Islet precursor cell (in vitro differentiated cells): Measurements from ENCODE around the gene PARD3B.

Experiments used
- DNase-seq: peaks from one replicate; pipeline ENCODE4 v3.0.0-alpha.2; 2018

Gene PARD3B

DNA sequence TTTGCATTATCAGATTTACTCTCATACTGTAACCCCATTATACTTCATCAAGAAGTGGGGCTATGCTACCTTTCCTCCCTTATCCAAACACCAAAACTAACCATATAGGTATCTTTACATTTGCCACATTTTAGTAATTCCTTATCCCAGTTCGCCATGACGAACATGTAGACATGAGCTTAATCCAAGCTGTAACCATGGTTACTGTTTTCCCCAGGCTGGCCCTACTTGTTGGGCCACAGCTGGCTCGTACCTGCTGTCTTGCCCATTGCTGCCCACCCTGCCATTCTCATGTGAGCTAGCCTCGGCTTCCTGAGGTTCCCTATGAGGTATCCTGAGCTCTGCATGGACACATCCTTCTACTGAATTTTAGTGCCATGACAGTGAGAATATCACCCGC, 117.7 kb downstream of the PARD3B start:
- no peak for DNase-seq

- DNase-seq: no peak
These were observed 118.6 kb downstream of the PARD3B start for GRCh38 chr2:204663816-204664425.

DNA sequence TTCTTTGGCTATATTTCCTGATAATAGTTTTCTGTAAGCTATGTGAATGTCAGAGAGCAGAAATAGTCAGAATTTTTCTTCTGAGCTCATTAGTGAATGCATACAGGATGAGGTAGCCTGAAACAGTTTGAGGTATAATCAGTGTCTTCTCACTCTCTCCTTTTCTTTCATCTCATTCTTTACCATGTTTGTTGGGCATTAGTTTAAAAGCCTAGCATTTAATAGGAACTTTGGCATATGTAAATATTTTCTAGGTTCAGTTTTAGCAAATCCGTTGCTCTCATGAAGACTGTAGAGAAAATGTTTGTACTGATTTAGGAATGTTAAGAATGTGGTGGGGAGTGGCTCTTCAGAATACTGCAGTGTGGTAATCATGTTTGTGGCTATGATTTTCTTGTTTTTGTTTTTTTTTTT, 119.4 kb downstream of the PARD3B start:
- DNase-seq: no peak

DNA sequence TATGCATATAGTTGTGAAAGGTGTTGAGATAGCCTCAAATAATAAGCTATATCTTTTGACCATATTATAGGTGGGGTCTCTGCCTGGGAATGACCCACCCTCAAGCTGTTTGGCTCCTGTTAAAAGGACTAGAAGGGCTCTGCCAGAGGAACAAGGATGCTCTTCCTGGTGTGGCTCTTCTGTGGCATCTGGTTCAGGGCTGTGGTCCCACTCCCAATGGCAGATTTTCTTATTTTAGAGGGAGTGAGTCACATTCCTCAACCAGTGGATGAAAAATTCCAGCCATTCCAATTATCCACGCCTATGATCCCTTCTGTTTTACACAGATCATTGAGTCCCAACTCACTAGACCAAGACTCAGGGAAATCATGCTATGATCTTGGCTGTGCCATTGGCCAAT, 119.9 kb downstream of the PARD3B start:
- DNase-seq: peak; percentile 76

DNA sequence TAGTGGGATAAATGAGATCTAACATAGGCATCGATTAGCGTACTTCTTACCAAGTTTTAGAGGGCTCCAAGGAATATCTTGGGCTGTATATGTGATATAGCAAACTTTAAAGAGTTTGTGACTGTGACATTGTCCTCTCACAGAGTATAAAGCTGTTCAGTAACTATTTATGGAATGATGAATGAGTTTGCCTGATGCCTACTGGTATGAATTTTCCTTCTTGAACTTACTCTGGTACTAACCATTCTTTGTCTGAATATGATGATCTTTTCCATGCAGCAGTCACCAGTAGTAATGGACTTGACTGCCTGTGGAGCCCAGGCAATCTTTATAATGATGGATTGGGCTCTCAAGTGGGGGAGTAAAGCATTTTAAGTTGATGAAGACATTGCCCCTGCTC, 120.5 kb downstream of the PARD3B start:
- DNase-seq: no peak

GRCh38 chr2:204667990-204668389, 122.7 kb downstream of the PARD3B start:
- DNase-seq: no peak

GRCh38 chr2:204669382-204669781, 124.1 kb downstream of the PARD3B start:
- DNase-seq: no peak

- no peak for DNase-seq
These were observed 124.8 kb downstream of the PARD3B start for GRCh38 chr2:204670124-204670523.

DNA sequence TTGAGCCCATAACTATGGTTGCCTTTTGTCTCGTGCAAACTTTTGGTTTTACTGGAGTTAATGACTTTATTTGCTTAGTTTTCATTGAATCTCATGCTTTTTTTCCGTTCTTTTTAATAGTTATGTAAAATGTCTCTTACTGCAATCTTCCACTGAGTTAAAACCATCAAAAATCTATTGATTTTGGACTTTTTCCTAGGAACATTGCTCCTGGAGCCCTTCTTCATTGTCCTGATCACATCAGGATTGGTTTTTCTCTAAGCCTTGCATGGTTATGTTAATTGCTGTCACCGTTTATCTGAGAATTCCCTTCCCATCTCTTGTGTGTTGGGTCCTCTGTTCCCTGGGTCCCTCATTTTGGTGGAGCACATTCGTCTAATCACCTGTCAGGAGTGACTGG, 125.5 kb downstream of the PARD3B start:
- no peak for DNase-seq

GRCh38 chr2:204672772-204673171, 127.5 kb downstream of the PARD3B start:
- DNase-seq: no peak

DNA sequence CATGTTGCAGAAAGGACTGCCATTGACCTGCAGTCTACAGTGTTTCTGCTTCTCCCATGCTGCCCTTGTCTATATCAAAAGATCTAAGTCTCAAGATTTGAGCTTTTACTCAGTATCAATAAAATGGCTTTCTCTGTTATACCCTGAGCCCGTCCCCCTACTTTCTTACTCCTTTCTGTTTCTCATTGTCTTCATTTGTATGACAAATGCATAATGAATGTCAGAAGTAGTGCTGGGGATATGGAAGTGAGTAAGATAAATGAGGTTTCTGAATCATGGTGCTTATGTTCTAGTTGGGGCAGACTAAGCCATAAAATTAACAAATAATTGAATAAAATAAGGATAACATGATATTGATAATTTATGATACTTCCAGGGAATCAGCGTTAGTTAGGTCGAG, 128.6 kb downstream of the PARD3B start:
- no peak for DNase-seq

GRCh38 chr2:204678031-204678430, 132.8 kb downstream of the PARD3B start:
- no peak for DNase-seq

DNA sequence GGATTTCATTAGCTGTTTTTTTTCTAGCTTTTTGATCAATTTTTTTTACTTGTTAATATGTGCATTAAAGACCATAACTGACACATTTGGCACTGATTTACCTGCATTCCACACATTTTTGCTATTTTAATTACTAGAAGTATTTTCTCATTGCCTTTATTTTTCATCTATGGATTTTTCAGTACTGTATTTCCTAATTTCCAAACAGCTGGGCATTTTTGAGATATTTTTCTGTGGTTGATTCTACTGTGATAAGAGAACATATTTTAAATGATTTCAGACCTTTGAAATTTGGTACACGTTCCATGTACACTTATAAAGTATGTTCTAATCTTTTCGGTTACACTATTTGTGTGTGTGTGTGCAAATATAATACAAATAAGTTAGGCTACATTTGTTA, 135.3 kb downstream of the PARD3B start:
- no peak for DNase-seq

DNA sequence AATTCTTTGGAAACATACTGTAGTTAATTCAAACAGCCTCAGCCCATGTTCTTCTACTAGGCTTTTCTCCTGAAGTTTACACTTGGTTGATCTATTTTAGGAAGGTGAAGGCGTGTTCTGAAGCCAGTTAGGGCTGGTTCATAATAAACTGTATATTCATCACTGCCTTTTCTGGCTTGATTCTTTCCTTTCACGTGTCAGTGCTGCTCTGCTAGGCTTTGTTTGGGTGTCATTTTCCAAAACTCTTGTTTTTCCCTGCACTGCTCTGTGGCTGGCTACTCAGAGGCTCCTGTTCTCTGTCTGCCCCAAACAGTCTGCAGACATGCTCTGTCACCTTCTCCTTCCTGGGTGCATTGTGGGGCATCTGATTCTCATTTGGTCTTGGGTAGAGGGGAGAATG, 136.1 kb downstream of the PARD3B start:
- peak; percentile 50 for DNase-seq

DNA sequence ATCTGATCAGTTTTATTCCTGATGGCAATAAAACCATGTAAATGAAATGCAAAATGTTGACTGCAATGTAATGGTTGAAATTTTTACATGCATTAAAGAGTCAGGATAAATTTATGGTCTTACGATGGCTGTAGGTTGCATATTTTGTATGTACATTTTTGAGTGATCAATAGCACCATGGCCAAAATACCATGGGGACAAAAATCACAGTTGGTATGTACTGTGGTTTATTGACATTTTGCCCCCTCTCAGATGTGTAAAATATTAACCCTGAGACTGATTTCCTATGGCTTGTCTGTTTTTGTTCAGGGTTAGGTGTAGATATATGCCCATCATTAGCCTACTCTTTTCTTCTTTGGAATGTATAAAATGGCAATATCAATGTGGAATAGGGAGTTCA, 138.1 kb downstream of the PARD3B start:
- DNase-seq: no peak

GRCh38 chr2:204686406-204686805, 141.1 kb downstream of the PARD3B start:
- no peak for DNase-seq

DNA sequence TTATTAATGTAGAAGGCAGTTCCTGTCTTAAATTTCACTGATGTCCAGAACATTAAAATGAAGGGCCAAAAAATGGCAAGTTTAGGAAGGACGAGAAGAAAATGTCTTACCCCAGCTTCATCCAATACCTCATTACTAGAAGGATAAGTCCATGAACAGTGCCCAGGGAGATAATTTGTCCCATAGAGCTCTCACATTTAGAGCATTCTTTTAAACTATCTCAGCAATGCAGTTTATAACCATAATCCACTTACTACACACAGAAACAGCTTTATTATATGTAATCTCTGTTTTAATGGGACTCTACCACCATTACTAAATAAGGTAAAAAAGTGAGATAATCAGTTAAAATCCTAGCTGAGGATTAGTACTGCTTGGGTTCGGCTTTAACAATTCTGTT, 142.5 kb downstream of the PARD3B start:
- DNase-seq: no peak

GRCh38 chr2:204691911-204692510, 146.7 kb downstream of the PARD3B start:
- peak; percentile 72 for DNase-seq

DNA sequence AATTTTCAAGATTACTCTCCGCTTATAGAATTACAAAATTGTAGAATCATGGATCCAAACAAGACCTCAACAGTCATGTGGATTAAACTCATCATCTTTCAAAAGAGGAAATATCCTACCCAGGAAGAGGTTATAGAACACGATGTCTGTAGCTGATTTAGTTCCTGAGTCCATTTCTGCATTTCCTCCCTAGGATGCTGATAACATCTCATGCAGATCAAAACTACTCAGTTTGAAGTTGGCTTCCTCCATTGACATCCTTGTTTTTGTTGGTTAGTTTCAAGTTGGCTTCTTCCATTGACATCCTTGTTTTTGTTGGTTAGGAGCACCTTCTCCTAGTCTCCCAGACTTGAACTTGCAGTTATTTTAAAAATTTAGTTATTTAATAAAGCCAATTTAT, 147.5 kb downstream of the PARD3B start:
- DNase-seq: no peak

- no peak for DNase-seq
These were observed 148.0 kb downstream of the PARD3B start for GRCh38 chr2:204693262-204693661.

DNA sequence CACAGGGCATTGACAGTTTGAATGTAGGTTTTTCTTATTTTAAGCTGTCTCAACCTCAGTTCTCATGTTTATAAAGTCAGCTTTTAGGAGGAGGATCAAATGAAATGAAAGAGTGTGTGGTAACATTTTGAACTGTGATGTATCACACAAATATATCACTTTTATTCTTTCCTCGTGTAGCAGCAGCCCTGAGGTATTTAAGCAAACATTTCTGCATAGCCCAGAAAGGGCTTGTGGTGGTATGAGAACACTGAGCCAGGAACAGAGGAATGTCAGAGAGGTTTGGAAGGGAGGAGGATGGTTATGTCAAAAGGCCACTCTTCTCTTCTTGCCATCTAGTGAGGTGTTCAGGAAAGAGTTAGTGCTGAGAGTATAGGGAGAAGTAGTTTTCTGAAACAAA, 150.2 kb downstream of the PARD3B start:
- DNase-seq: no peak

DNA sequence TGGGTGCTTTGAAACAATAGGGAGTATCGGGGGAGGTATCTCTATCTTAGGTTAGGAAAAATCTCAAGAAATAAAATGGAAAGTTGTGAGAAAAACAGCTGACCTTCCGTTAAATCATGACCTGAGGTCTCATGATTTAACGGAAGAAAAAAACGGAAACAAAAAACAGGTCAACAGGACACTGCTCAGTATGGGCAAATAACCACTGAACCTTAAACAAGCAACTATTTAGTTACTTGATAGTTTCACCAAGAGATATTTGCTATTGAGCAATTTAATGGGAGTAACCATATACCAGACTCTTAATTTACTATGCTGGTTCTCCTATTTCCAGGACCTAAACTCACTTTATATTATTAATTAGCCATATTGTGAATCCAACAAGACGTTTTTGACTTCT, 150.8 kb downstream of the PARD3B start:
- no peak for DNase-seq

GRCh38 chr2:204705243-204705932, 160.1 kb downstream of the PARD3B start:
- no peak for DNase-seq

DNA sequence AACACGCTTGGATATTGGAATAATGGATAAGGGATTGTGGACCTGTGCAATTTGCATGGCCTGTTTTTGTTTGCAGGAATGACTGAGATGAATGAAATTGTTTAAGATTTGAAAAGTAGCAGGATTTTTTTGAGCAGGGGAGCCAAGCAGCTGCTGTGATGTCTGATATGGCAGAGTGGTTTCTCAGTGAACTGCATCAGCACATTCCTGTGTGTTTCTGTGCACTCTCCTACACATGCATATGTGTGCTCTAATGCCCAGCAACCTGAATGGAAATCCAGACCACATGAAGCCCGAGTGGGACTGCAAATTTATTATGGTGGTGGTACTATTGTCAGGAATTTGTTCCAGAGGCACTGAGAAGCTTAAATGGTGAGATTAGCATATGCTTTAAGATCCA, 161.7 kb downstream of the PARD3B start:
- no peak for DNase-seq

GRCh38 chr2:204713211-204713610, 167.9 kb downstream of the PARD3B start:
- DNase-seq: no peak
